ENCODE results near the gene ADAT3. TPM values are rescaled to one million over a fixed set of nuclear protein-coding genes. Genes with fewer than 3 reads are reported as not detected.
"Not testable (repeated sequence)": the region's sequence is repeated elsewhere in the genome, so short reads cannot be mapped to it uniquely, and the experiment has no call there.

The ADAT3 gene
- polyA plus RNA-seq, 1 of the 3 experiments (the other 2 are of a cell fraction): 2.8 TPM

DNA sequence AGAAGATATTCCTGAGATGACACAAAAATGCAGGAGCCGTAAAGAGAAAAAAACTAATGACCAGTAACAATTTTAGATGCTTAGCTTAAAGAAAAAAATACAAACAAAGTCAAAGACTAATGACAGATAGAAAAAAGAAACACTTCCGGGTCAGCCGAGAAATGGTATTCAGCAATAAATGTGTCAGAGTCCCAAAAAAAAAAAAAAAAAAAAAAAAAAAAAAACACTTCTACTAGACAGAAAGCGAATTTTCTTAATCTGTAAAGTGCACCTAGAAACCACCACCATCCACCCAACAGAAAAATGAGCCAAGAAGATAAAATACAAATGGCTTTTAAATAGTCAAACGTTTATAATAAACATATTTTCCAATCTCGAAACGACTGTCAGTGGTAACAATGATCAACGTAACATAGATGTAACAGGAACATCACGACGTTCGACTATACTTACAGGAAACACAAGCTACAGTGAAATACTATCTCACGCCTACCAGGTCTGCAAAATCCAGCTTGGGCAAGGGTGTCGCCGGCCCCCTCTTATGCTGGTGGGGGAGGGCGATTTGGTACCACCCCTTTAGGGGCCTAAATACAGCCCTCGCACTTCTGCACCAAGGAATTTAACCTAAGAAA, 30.5 kb upstream of the ADAT3 start:
- 4% methylated on average over 16 of the region's 16 CpGs for WGBS (ENCODE audit: low lambda C conversion rate)
- Histone ChIP-seq H3K9me2 (no peaks in the 10 kb centered on the region), H3K27ac (ENCODE audit: low read depth in 2 of 2, low read length in 1 of 2) (peak overlapping the region; percentile 78 to 87), H3K79me2 (ENCODE audit: insufficient read depth) (peaks cover 62% of the 10 kb centered on the region), H3K27me3 (ENCODE audit: insufficient read depth) (no peaks in the 10 kb centered on the region), H3K9me3 (no peaks in the 10 kb centered on the region), H3K4me3 (ENCODE audit: low read depth in 2 of 2, low read length in 1 of 2) (peak overlapping the region; percentile 83 to 91), H3K4me1 (ENCODE audit: control insufficient read depth in 1 of 2, insufficient read depth in 2 of 2, low read depth in 1 of 2, low read length in 1 of 2) (peaks cover 16 to 26% of the 10 kb centered on the region in 2 experiments), H4K20me1 (ENCODE audit: insufficient read depth) (peaks cover 12% of the 10 kb centered on the region), H3K36me3 (replicated peaks in 1 of 2; ENCODE audit: control insufficient read depth in 1 of 2, insufficient read depth in 2 of 2, low read length in 1 of 2) (peaks cover 3 to 9% of the 10 kb centered on the region in 2 experiments), H3K9ac (peak overlapping the region; percentile 80), H3F3A (replicated peaks; ENCODE audit: insufficient read depth) (peaks cover 15% of the 10 kb centered on the region), H3K4me2 (peak overlapping the region; percentile 84), H2AFZ (ENCODE audit: low read depth) (no peak overlapping the region)
- DNase-seq: no peak
- TF ChIP-seq, protein P1, sequence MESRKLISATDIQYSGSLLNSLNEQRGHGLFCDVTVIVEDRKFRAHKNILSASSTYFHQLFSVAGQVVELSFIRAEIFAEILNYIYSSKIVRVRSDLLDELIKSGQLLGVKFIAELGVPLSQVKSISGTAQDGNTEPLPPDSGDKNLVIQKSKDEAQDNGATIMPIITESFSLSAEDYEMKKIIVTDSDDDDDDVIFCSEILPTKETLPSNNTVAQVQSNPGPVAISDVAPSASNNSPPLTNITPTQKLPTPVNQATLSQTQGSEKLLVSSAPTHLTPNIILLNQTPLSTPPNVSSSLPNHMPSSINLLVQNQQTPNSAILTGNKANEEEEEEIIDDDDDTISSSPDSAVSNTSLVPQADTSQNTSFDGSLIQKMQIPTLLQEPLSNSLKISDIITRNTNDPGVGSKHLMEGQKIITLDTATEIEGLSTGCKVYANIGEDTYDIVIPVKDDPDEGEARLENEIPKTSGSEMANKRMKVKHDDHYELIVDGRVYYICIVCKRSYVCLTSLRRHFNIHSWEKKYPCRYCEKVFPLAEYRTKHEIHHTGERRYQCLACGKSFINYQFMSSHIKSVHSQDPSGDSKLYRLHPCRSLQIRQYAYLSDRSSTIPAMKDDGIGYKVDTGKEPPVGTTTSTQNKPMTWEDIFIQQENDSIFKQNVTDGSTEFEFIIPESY (IDR thresholded peaks at IDR 0.05; ENCODE audit: borderline replicate concordance, low read depth): no peak
- peak; percentile 48; the same call in 1 of the 2 replicates for TF ChIP-seq GABPA (IDR thresholded peaks at IDR 0.05; ENCODE audit: low read depth)
- POLR2A ChIA-PET: interaction anchor here (0.9 to 1.0 kb wide), 2 partner anchors 9 to 10 kb away, joined by 3 to 6 read pairs; no protein-coding TSS in a partner anchor
- CTCF ChIA-PET: interaction anchor here (1.0 to 1.5 kb wide), 3 partner anchors 10 to 49 kb away, joined by 3 to 7 read pairs (median 4); no protein-coding TSS in a partner anchor

GRCh38 chr19:1875265-1875645, 29.9 kb upstream of the ADAT3 start:
- H3K27me3 ChIP-seq (ENCODE audit: insufficient read depth); H3K9me3 ChIP-seq; H2AFZ ChIP-seq (ENCODE audit: low read depth); H3K9me2 ChIP-seq; H3K36me3 ChIP-seq (replicated peaks in 1 of 2; ENCODE audit: control insufficient read depth in 1 of 2, insufficient read depth in 2 of 2, low read length in 1 of 2); DNase-seq: not testable (repeated sequence)
- peak overlapping the region; percentile 83 to 91 for H3K4me3 ChIP-seq (ENCODE audit: low read depth in 2 of 2, low read length in 1 of 2)
- ChIA-PET POLR2A (interaction anchor here (0.9 to 1.0 kb wide), 2 partner anchors 9 to 11 kb away, joined by 3 to 6 read pairs; no protein-coding TSS in a partner anchor), CTCF (interaction anchor here (1.0 to 1.5 kb wide), 3 partner anchors 10 to 49 kb away, joined by 3 to 7 read pairs (median 4); no protein-coding TSS in a partner anchor)
- peak overlapping the region; percentile 80 for H3K9ac ChIP-seq
- under 1% methylated on average over 9 of the region's 11 CpGs for WGBS (ENCODE audit: low lambda C conversion rate)
- H4K20me1 ChIP-seq (ENCODE audit: insufficient read depth): peaks cover 15% of the 10 kb centered on the region
- peaks cover 16 to 26% of the 10 kb centered on the region in 2 experiments for H3K4me1 ChIP-seq (ENCODE audit: control insufficient read depth in 1 of 2, insufficient read depth in 2 of 2, low read depth in 1 of 2, low read length in 1 of 2)
- H3K79me2 ChIP-seq (ENCODE audit: insufficient read depth): peaks cover 58% of the 10 kb centered on the region
- H3F3A ChIP-seq (replicated peaks; ENCODE audit: insufficient read depth): peaks cover 12% of the 10 kb centered on the region
- H3K4me2 ChIP-seq: peak overlapping the region; percentile 84
- H3K27ac ChIP-seq (ENCODE audit: low read depth in 2 of 2, low read length in 1 of 2): peak overlapping the region; percentile 78 to 87

DNA sequence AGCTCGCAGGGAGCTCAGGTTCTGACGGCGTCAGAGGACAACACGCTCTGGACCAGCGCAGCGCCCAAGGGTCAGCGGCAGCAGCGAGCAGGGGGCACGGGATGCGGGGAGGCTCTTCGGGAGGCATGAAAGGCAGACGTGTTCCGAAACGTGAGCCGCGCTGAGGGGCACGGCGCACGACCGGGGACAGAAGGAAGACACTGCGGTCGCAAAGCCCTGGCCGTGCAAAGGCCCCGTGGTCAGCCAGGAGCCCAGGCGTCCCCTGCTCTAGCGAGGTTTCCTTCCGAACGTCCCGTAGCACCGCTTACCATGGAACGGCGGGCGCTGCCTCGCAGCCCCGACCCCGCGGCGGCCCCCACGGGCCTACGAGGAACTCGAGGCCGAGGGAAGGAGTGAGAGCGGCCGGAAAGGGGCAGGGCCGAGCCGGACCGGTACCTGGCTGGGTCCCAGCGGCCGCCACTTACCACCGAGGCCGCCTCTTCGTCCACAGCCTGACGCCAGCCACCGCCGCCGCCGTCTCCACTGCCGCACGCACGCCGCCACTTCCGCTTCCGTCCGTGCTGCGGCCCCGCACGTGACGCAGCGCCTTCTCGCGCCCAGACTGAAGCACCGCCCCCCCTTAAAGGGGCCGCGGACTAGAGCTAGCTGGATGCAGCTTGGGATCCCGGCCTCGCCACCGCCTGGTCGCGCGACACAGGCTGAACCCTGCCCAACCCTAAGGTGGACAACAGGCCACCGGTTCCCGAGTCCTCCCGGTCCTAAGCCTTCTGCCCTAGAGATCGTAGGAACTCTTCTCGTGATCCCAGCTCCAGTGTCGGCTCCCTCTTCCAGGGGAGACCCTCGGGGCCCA, 29.3 kb upstream of the ADAT3 start:
- Histone ChIP-seq H3K79me2 (ENCODE audit: insufficient read depth) (peaks cover 58% of the 10 kb centered on the region), H3K4me1 (ENCODE audit: control insufficient read depth in 1 of 2, insufficient read depth in 2 of 2, low read depth in 1 of 2, low read length in 1 of 2) (peaks cover 16 to 26% of the 10 kb centered on the region in 2 experiments), H2AFZ (ENCODE audit: low read depth) (no peak overlapping the region), H3K4me2 (peak overlapping the region; percentile 84), H3K9ac (peak overlapping the region; percentile 80), H3K9me3 (no peaks in the 10 kb centered on the region), H3K27ac (ENCODE audit: low read depth in 2 of 2, low read length in 1 of 2) (peak overlapping the region; percentile 78 to 87), H3K36me3 (replicated peaks in 1 of 2; ENCODE audit: control insufficient read depth in 1 of 2, insufficient read depth in 2 of 2, low read length in 1 of 2) (peaks cover 3 to 14% of the 10 kb centered on the region in 2 experiments), H3K9me2 (no peaks in the 10 kb centered on the region), H4K20me1 (ENCODE audit: insufficient read depth) (peaks cover 20% of the 10 kb centered on the region), H3K27me3 (ENCODE audit: insufficient read depth) (no peaks in the 10 kb centered on the region), H3K4me3 (ENCODE audit: low read depth in 2 of 2, low read length in 1 of 2) (peak overlapping the region; percentile 83 to 91), H3F3A (replicated peaks; ENCODE audit: insufficient read depth) (peaks cover 12% of the 10 kb centered on the region)
- ChIA-PET CTCF (interaction anchor here (0.6 to 1.6 kb wide), 8 partner anchors 11 to 302 kb away, joined by 3 to 7 read pairs (median 5); no protein-coding TSS in a partner anchor), POLR2A (interaction anchor here (0.9 to 1.3 kb wide), 3 partner anchors 9 to 11 kb away, joined by 3 to 7 read pairs (median 7); partner anchors contain the start of gene ABHD17A)
- WGBS (ENCODE audit: low lambda C conversion rate): 4% methylated on average over 4 of the region's 87 CpGs
- DNase-seq: peak; percentile 96
- TF ChIP-seq TAF1 (IDR thresholded peaks at IDR 0.05; ENCODE audit: borderline replicate concordance, low read depth, low read length) (peak; percentile 90), PBX3 (IDR thresholded peaks at IDR 0.05) (peak; percentile 51), TCF12 (IDR thresholded peaks at IDR 0.05) (no peak), POLR2AphosphoS5 (IDR thresholded peaks at IDR 0.05; ENCODE audit: low read depth, low read length) (peak; percentile 95), TEAD4 (IDR thresholded peaks at IDR 0.05; ENCODE audit: borderline replicate concordance, insufficient read depth) (no peak), CTCF (IDR thresholded peaks at IDR 0.05) (peak; percentile 20; the same call in 1 of the 2 replicates)
- TF ChIP-seq, protein P2, sequence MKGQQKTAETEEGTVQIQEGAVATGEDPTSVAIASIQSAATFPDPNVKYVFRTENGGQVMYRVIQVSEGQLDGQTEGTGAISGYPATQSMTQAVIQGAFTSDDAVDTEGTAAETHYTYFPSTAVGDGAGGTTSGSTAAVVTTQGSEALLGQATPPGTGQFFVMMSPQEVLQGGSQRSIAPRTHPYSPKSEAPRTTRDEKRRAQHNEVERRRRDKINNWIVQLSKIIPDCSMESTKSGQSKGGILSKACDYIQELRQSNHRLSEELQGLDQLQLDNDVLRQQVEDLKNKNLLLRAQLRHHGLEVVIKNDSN (IDR thresholded peaks at IDR 0.05; ENCODE audit: borderline replicate concordance, low read depth): peak; percentile 97
